Fibroblast of lung (primary cell): Measurements from ENCODE around the gene PEPD. TPM values are rescaled to one million over a fixed set of nuclear protein-coding genes. Genes with fewer than 3 reads are reported as not detected.

Source experiments
- DNase-seq, 2 donors: peaks; one replicate each; pipeline versions ENCODE4 v3.0.0 to v3.0.0-alpha.2; 2010; ENCODE audit warnings: low read depth in 2 of 2
- H2AFZ ChIP-seq: 2 replicates; pipeline ENCODE4 v1.5.1; 2012; ENCODE audit warnings: low read length, control low read depth, inconsistent platforms
- H3K27ac ChIP-seq: 2 replicates; pipeline ENCODE4 v1.5.1; 2011; ENCODE audit warnings: low read length, control low read depth; ENCODE audit not compliant: insufficient read depth
- H3K27me3 ChIP-seq: 2 replicates; pipeline ENCODE4 v1.5.1; 2011; ENCODE audit warnings: mild to moderate bottlenecking, low read length; ENCODE audit not compliant: control insufficient read depth, insufficient read depth
- H3K36me3 ChIP-seq: 2 replicates; pipeline ENCODE4 v1.5.1; 2011; ENCODE audit warnings: low read length; ENCODE audit not compliant: control insufficient read depth, insufficient read depth
- H3K4me1 ChIP-seq: 2 replicates; pipeline ENCODE4 v1.5.1; 2011; ENCODE audit warnings: low read length; ENCODE audit not compliant: control insufficient read depth, insufficient read depth; ENCODE audit errors: extremely low read depth
- H3K4me2 ChIP-seq: 2 replicates; pipeline ENCODE4 v1.5.1; 2011; ENCODE audit warnings: low read length, control low read depth; ENCODE audit not compliant: insufficient read depth; ENCODE audit errors: extremely low read depth
- H3K4me3 ChIP-seq, 4 experiments: fragments of 200-600 bp in 1 of 4; sonication (generic) in 1 of 4; replicated peaks in 1 of 4; 2 replicates each; pipeline ENCODE4 v1.5.1; 2011 to 2016; ENCODE audit warnings: low read length in 4 of 4, low read depth in 3 of 4, mild to moderate bottlenecking in 3 of 4, control low read depth in 2 of 4, inconsistent platforms in 1 of 4, mixed read lengths in 1 of 4; ENCODE audit not compliant: insufficient read depth in 1 of 4; ENCODE audit errors: control extremely low read depth in 1 of 4
- H3K79me2 ChIP-seq: 2 replicates; pipeline ENCODE4 v1.5.1; 2012; ENCODE audit warnings: mild to moderate bottlenecking, low read length, inconsistent platforms; ENCODE audit not compliant: control insufficient read depth, insufficient read depth
- H3K9ac ChIP-seq: 2 replicates; pipeline ENCODE4 v1.5.1; 2011; ENCODE audit warnings: mild to moderate bottlenecking, low read length, control low read depth; ENCODE audit not compliant: insufficient read depth
- H3K9me3 ChIP-seq: 2 replicates; pipeline ENCODE4 v1.5.1; 2012; ENCODE audit warnings: low read depth, low read length; ENCODE audit not compliant: control insufficient read depth, insufficient read depth
- H4K20me1 ChIP-seq: 2 replicates; pipeline ENCODE4 v1.5.1; 2011; ENCODE audit warnings: low read length; ENCODE audit not compliant: control insufficient read depth, insufficient read depth; ENCODE audit errors: extremely low read depth
- EZH2 ChIP-seq: IDR thresholded peaks from 2 replicates; pipeline ENCODE4 v1.5.1; 2012; ENCODE audit warnings: low read length, control low read depth, mild to moderate bottlenecking; ENCODE audit errors: missing control alignments
- polyA plus RNA-seq, 2 donors: library from polyadenylated mRNA; depleted of rRNA in 1 of 2; stranded (reverse) in 1 of 2; unstranded in 1 of 2; fragments of >200 nt; gene quantifications; 2 replicates each; pipeline ENCODE4 v1.2.1, GENCODE V29; 2011 to 2012; ENCODE audit warnings: missing spikeins in 1 of 2
- total RNA-seq: library from RNA; depleted of rRNA; stranded (reverse); fragments of >200 nt; gene quantifications from 2 replicates; pipeline ENCODE4 v1.2.1, GENCODE V29; 2014
- TF ChIP-seq, protein P1 (sequence below), 2 donors: IDR thresholded peaks in 1 of 2; conservative IDR thresholded peaks in 1 of 2; 1 replicate in 1 of 2; 2 replicates in 1 of 2; pipeline ENCODE4 v1.5.1; 2011 to 2012; ENCODE audit warnings: low read length in 2 of 2, control low read depth in 1 of 2, inconsistent platforms in 1 of 2, low read depth in 1 of 2, mild to moderate bottlenecking in 1 of 2

PEPD gene
- total and polyA plus RNA-seq, 2 donors (not counting 1 experiment from before 2014, with no cell fraction given): 59.8 to 81.9 TPM

GRCh38 chr19:33420821-33421220 is 100.8 kb downstream of the PEPD start:
- TF ChIP-seq EZH2: no peak
- TF ChIP-seq, protein P1, sequence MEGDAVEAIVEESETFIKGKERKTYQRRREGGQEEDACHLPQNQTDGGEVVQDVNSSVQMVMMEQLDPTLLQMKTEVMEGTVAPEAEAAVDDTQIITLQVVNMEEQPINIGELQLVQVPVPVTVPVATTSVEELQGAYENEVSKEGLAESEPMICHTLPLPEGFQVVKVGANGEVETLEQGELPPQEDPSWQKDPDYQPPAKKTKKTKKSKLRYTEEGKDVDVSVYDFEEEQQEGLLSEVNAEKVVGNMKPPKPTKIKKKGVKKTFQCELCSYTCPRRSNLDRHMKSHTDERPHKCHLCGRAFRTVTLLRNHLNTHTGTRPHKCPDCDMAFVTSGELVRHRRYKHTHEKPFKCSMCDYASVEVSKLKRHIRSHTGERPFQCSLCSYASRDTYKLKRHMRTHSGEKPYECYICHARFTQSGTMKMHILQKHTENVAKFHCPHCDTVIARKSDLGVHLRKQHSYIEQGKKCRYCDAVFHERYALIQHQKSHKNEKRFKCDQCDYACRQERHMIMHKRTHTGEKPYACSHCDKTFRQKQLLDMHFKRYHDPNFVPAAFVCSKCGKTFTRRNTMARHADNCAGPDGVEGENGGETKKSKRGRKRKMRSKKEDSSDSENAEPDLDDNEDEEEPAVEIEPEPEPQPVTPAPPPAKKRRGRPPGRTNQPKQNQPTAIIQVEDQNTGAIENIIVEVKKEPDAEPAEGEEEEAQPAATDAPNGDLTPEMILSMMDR (conservative IDR thresholded peaks at IDR 0.05 in 1 of 2, IDR thresholded peaks at IDR 0.05 in 1 of 2; ENCODE audit: low read depth in 1 of 2, low read length in 2 of 2): no peak
- Histone ChIP-seq H3K36me3 (no peaks in the 10 kb centered on the region), H3K9me3 (no peaks in the 10 kb centered on the region), H3K27ac (no peak overlapping the region), H3K27me3 (no peaks in the 10 kb centered on the region), H2AFZ (no peak overlapping the region), H3K4me3 (no peak overlapping the region), H4K20me1 (no peaks in the 10 kb centered on the region), H3K4me2 (no peak overlapping the region), H3K9ac (no peak overlapping the region), H3K4me1 (no peaks in the 10 kb centered on the region), H3K79me2 (no peaks in the 10 kb centered on the region)
- no peak for DNase-seq

GRCh38 chr19:33419788-33420130 is 101.8 kb downstream of the PEPD start:
- no peaks in the 10 kb centered on the region for H4K20me1 ChIP-seq
- H3K4me3 ChIP-seq: no peak overlapping the region
- no peak overlapping the region for H3K4me2 ChIP-seq
- H3K9me3 ChIP-seq: no peaks in the 10 kb centered on the region
- H2AFZ ChIP-seq: no peak overlapping the region
- H3K36me3 ChIP-seq: no peaks in the 10 kb centered on the region
- TF ChIP-seq, protein P1 (conservative IDR thresholded peaks at IDR 0.05 in 1 of 2, IDR thresholded peaks at IDR 0.05 in 1 of 2; ENCODE audit: low read depth in 1 of 2, low read length in 2 of 2): no peak
- no peak for TF ChIP-seq EZH2
- no peaks in the 10 kb centered on the region for H3K79me2 ChIP-seq
- H3K27me3 ChIP-seq: no peaks in the 10 kb centered on the region
- no peak for DNase-seq
- H3K27ac ChIP-seq: no peak overlapping the region
- no peak overlapping the region for H3K9ac ChIP-seq
- H3K4me1 ChIP-seq: no peaks in the 10 kb centered on the region

GRCh38 chr19:33418871-33419787 is 102.5 kb downstream of the PEPD start:
- Histone ChIP-seq H3K9ac (no peak overlapping the region), H3K27me3 (no peaks in the 10 kb centered on the region), H2AFZ (no peak overlapping the region), H3K79me2 (no peaks in the 10 kb centered on the region), H4K20me1 (no peaks in the 10 kb centered on the region), H3K4me3 (no peak overlapping the region), H3K4me1 (no peaks in the 10 kb centered on the region), H3K27ac (no peak overlapping the region), H3K9me3 (no peaks in the 10 kb centered on the region), H3K36me3 (no peaks in the 10 kb centered on the region), H3K4me2 (no peak overlapping the region)
- DNase-seq: no peak
- TF ChIP-seq, protein P1 (conservative IDR thresholded peaks at IDR 0.05 in 1 of 2, IDR thresholded peaks at IDR 0.05 in 1 of 2; ENCODE audit: low read depth in 1 of 2, low read length in 2 of 2): no peak
- no peak for TF ChIP-seq EZH2
